Measurements from ENCODE around the gene MARCKS.

The MARCKS gene

GRCh38 chr6:113856625-113857555 is at the start of gene MARCKS:
Gene MARCKS (plus strand): TSS chr6:113857345. CDS start chr6:113857746, 401 bp downstream.
- peak; percentile 97 for DNase-seq

GRCh38 chr6:113809826-113810225 is 47.3 kb upstream of the MARCKS start:
- DNase-seq = no peak

- DNase-seq = no peak
Observed at GRCh38 chr6:113813142-113813541, 44.0 kb upstream of the MARCKS start.

- DNase-seq = no peak
Observed at GRCh38 chr6:113818578-113818977, 38.6 kb upstream of the MARCKS start.

GRCh38 chr6:113819169-113819830 is 37.8 kb upstream of the MARCKS start:
- DNase-seq = no peak

GRCh38 chr6:113820761-113821160 is 36.4 kb upstream of the MARCKS start:
- DNase-seq = no peak

GRCh38 chr6:113821445-113821844 is 35.7 kb upstream of the MARCKS start:
- DNase-seq = no peak

GRCh38 chr6:113823916-113824315 is 33.2 kb upstream of the MARCKS start:
- no peak for DNase-seq

- DNase-seq = no peak
Observed at GRCh38 chr6:113824411-113824810, 32.7 kb upstream of the MARCKS start.

- DNase-seq = no peak
Observed at GRCh38 chr6:113824866-113825265, 32.3 kb upstream of the MARCKS start.

- DNase-seq = peak; percentile 91
Observed at GRCh38 chr6:113825781-113826180, 31.4 kb upstream of the MARCKS start.

GRCh38 chr6:113828984-113829695 is 28.0 kb upstream of the MARCKS start:
- no peak for DNase-seq

GRCh38 chr6:113829696-113830045 is 27.5 kb upstream of the MARCKS start:
- no peak for DNase-seq

- no peak for DNase-seq
Observed at GRCh38 chr6:113830140-113830539, 27.0 kb upstream of the MARCKS start.

GRCh38 chr6:113833537-113833936 is 23.6 kb upstream of the MARCKS start:
- no peak for DNase-seq

- no peak for DNase-seq
Observed at GRCh38 chr6:113837170-113837569, 20.0 kb upstream of the MARCKS start.

GRCh38 chr6:113842165-113842564 is 15.0 kb upstream of the MARCKS start:
- DNase-seq = no peak

GRCh38 chr6:113843500-113844073 is 13.6 kb upstream of the MARCKS start:
- DNase-seq = no peak

- no peak for DNase-seq
Observed at GRCh38 chr6:113846577-113846976, 10.6 kb upstream of the MARCKS start.

- DNase-seq = no peak
Observed at GRCh38 chr6:113847447-113847846, 9.7 kb upstream of the MARCKS start.

GRCh38 chr6:113848280-113848679 is 8.9 kb upstream of the MARCKS start:
- no peak for DNase-seq

- no peak for DNase-seq
Observed at GRCh38 chr6:113848811-113849210, 8.3 kb upstream of the MARCKS start.

- DNase-seq = no peak
Observed at GRCh38 chr6:113853252-113853651, 3.9 kb upstream of the MARCKS start.

Measured in DMS79 treated with DMSO at 0.1 percent for 48 hours (cell line).